HepG2 (cell line): ENCODE data around the gene CDH13. TPM values are rescaled to one million over a fixed set of nuclear protein-coding genes. Genes with fewer than 3 reads are reported as not detected.

Experiments used
- CBX5 ChIP-seq: sonication (generic); formaldehyde crosslinking; IDR thresholded peaks from 2 replicates; pipeline ENCODE4 v1.4.0; 2020; ENCODE audit warnings: missing genetic modification reagents, borderline replicate concordance
- DNMT1 ChIP-seq: sonication (generic); formaldehyde crosslinking; IDR thresholded peaks from 2 replicates; pipeline ENCODE4 v1.5.1; 2020; ENCODE audit warnings: mild to moderate bottlenecking, missing genetic modification reagents
- FOSL2 ChIP-seq: sonication (generic); formaldehyde crosslinking; IDR thresholded peaks from 2 replicates; pipeline ENCODE4 v1.4.0; 2020; ENCODE audit warnings: missing genetic modification reagents
- FOXA1 ChIP-seq, 2 experiments: fragments of 450-650 bp in 1 of 2; sonication (generic) in 1 of 2; formaldehyde crosslinking in 1 of 2; IDR thresholded peaks; 2 replicates each; pipeline versions ENCODE4 v1.4.0 to v1.6.1; 2016 to 2020; ENCODE audit warnings: missing genetic modification reagents in 1 of 2
- FOXP1 ChIP-seq, 2 experiments: fragments of 450-650 bp in 1 of 2; IDR thresholded peaks; 2 replicates each; pipeline ENCODE4 v1.6.1; 2017 to 2018; ENCODE audit warnings: antibody characterized with exemption in 1 of 2
- HNF4G ChIP-seq, 2 experiments: sonication (generic) in 1 of 2; formaldehyde crosslinking in 1 of 2; IDR thresholded peaks; 2 replicates each; pipeline versions ENCODE4 v1.4.0 to v1.6.1; 2011 to 2020; ENCODE audit warnings: borderline replicate concordance in 2 of 2, low read depth in 2 of 2, mild to moderate bottlenecking in 2 of 2, low read length in 1 of 2, missing genetic modification reagents in 1 of 2, moderate library complexity in 1 of 2
- PATZ1 ChIP-seq: sonication (generic); formaldehyde crosslinking; IDR thresholded peaks from 2 replicates; pipeline ENCODE4 v1.4.0; 2020; ENCODE audit warnings: missing genetic modification reagents
- RERE ChIP-seq: IDR thresholded peaks from 2 replicates; pipeline ENCODE4 v1.6.1; 2016; ENCODE audit warnings: low read depth, missing genetic modification reagents, missing compliant biosample characterization
- SOX13 ChIP-seq, 3 experiments: fragments of 450-650 bp in 1 of 3; sonication (generic) in 1 of 3; formaldehyde crosslinking in 1 of 3; IDR thresholded peaks in 2 of 3; conservative IDR thresholded peaks in 1 of 3; 2 replicates each; pipeline versions ENCODE4 v1.5.0 to v1.6.1; 2016 to 2020; ENCODE audit warnings: antibody characterized with exemption in 1 of 3, mild to moderate bottlenecking in 1 of 3, missing compliant biosample characterization in 1 of 3, missing genetic modification reagents in 1 of 3, moderate library complexity in 1 of 3
- SSRP1 ChIP-seq: IDR thresholded peaks from 2 replicates; pipeline ENCODE4 v1.6.1; 2016; ENCODE audit warnings: control low read depth
- TGIF2 ChIP-seq: IDR thresholded peaks from 2 replicates; pipeline ENCODE4 v1.6.1; 2016; ENCODE audit warnings: control low read depth, missing compliant biosample characterization
- ZBTB1 ChIP-seq: sonication (generic); formaldehyde crosslinking; IDR thresholded peaks from 2 replicates; pipeline ENCODE4 v1.4.0; 2020; ENCODE audit warnings: missing genetic modification reagents, borderline replicate concordance
- ZNF331 ChIP-seq: sonication (generic); formaldehyde crosslinking; IDR thresholded peaks from 2 replicates; pipeline ENCODE4 v1.4.0; 2020; ENCODE audit warnings: missing genetic modification reagents
- ZNF644 ChIP-seq: IDR thresholded peaks from 2 replicates; pipeline ENCODE4 v1.6.1; 2016; ENCODE audit warnings: low read depth
- ZNF816 ChIP-seq: sonication (generic); formaldehyde crosslinking; IDR thresholded peaks from 2 replicates; pipeline ENCODE4 v1.8.0; 2022; ENCODE audit warnings: missing genetic modification reagents, mild to moderate bottlenecking, borderline replicate concordance
- polyA plus RNA-seq, 8 experiments: library from polyadenylated mRNA; depleted of rRNA in 3 of 8; stranded (reverse) in 7 of 8; unstranded in 1 of 8; fragments of >200 nt; fragmentation: Illumina TruSeq in 4 of 8; extraction: Trizol in 4 of 8; gene quantifications; 2 replicates each; pipeline versions ENCODE4 v1.2.1 to v1.2.3, GENCODE V29; 2011 to 2016; ENCODE audit warnings: low read depth in 4 of 8, missing spikeins in 1 of 8, mixed read lengths in 1 of 8; ENCODE audit not compliant: insufficient read depth in 1 of 8
- total RNA-seq, 5 experiments: library from RNA; depleted of rRNA; stranded (reverse); fragments of >200 nt; fragmentation: Illumina TruSeq; extraction: Trizol; gene quantifications; 2 replicates each; pipeline ENCODE4 v1.2.3, GENCODE V29; 2016; ENCODE audit warnings: low read depth in 1 of 5
- TF ChIP-seq, protein P1 (sequence below): sonication (generic); formaldehyde crosslinking; IDR thresholded peaks from 2 replicates; pipeline ENCODE4 v1.5.1; 2020; ENCODE audit warnings: missing genetic modification reagents, mild to moderate bottlenecking, borderline replicate concordance
- TF ChIP-seq, protein P2 (sequence below): sonication (generic); formaldehyde crosslinking; IDR thresholded peaks from 2 replicates; pipeline ENCODE4 v1.8.1; 2023; ENCODE audit warnings: missing genetic modification reagents, mild to moderate bottlenecking, borderline replicate concordance

The CDH13 gene
- total and polyA plus RNA-seq, 2 of the 13 experiments (the other 11 are each of a cell fraction or from before 2014, with no cell fraction given), result not detected

GRCh38 chr16:82639666-82640336, 13.0 kb downstream of the CDH13 start (continued):
- TF ChIP-seq SOX13 (IDR thresholded peaks at IDR 0.05) (no peak), SOX13 (CRISPR knock-in tag; conservative IDR thresholded peaks at IDR 0.05 in 1 of 2, IDR thresholded peaks at IDR 0.05 in 1 of 2) (peak in 1 of 2 experiments; percentile 26; a peak in 1 of 4 replicates), FOXA1 (IDR thresholded peaks at IDR 0.05) (no peak), FOXA1 (CRISPR knock-in tag; IDR thresholded peaks at IDR 0.05) (peak; percentile 37; the same call in 1 of the 2 replicates), CBX5 (peak; percentile 73; the same call in 1 of the 2 replicates), FOXP1 (IDR thresholded peaks at IDR 0.05) (no peak), FOXP1 (CRISPR knock-in tag; IDR thresholded peaks at IDR 0.05) (peak; percentile 33; the same call in 1 of the 2 replicates), DNMT1 (CRISPR knock-in tag) (no peak), ZNF816 (CRISPR knock-in tag) (no peak), PATZ1 (CRISPR knock-in tag) (0 out of 2 replicates have a peak, but pooled peaks have one; percentile 21), ZBTB1 (CRISPR knock-in tag) (no peak), ZNF331 (CRISPR knock-in tag) (peak; percentile 12; the same call in 1 of the 2 replicates), ZNF644 (CRISPR knock-in tag) (peak; percentile 79), FOSL2 (CRISPR knock-in tag) (peak; percentile 46; the same call in 1 of the 2 replicates), TGIF2 (CRISPR knock-in tag) (no peak), HNF4G (IDR thresholded peaks at IDR 0.05; ENCODE audit: borderline replicate concordance, low read depth, low read length) (peak; percentile 60), HNF4G (CRISPR knock-in tag; IDR thresholded peaks at IDR 0.05; ENCODE audit: borderline replicate concordance, low read depth) (no peak), SSRP1 (CRISPR knock-in tag) (no peak), RERE (CRISPR knock-in tag) (no peak)
- TF ChIP-seq, protein P1, sequence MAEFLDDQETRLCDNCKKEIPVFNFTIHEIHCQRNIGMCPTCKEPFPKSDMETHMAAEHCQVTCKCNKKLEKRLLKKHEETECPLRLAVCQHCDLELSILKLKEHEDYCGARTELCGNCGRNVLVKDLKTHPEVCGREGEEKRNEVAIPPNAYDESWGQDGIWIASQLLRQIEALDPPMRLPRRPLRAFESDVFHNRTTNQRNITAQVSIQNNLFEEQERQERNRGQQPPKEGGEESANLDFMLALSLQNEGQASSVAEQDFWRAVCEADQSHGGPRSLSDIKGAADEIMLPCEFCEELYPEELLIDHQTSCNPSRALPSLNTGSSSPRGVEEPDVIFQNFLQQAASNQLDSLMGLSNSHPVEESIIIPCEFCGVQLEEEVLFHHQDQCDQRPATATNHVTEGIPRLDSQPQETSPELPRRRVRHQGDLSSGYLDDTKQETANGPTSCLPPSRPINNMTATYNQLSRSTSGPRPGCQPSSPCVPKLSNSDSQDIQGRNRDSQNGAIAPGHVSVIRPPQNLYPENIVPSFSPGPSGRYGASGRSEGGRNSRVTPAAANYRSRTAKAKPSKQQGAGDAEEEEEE (CRISPR knock-in tag), result no peak; the same call in 1 of the 2 replicates
- TF ChIP-seq, protein P2, sequence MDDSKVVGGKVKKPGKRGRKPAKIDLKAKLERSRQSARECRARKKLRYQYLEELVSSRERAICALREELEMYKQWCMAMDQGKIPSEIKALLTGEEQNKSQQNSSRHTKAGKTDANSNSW, result no peak
